ENCODE measurements around the gene WWOX. TPM values are rescaled to one million over a fixed set of nuclear protein-coding genes. Genes with fewer than 3 reads are reported as not detected.
A peak's percentile ranks its signal among the peaks of the same experiment; 100 is the strongest.

WWOX gene
- total and polyA plus RNA-seq, 2 donors, result 15.4 to 23.9 TPM

DNA sequence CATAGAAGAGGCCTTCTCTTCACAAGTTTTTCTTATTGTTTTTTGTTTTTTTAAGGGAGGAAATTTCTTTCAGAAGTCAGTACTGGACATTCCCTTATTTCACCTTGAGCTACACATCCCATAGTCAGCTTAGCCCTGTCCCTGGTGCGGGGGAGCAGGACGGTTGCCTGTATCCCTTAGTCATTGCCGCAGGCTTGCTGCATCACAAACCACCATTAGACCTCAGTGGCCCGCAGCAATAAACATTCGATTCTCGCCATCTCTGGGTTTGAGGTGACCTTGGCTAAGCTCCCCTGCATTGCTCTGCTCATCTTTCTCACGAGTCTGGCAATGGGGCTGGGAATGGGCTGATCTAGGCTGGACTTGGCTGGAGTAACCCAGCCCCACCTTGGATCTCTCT is 692.5 kb downstream of the WWOX start:
- Histone ChIP-seq H3K36me3 (ENCODE audit: control insufficient read depth in 2 of 2, insufficient read depth in 2 of 2, low read length in 1 of 2) (no peaks in the 10 kb centered on the region), H3K4me1 (ENCODE audit: control insufficient read depth in 2 of 2, insufficient read depth in 2 of 2, low read length in 2 of 2) (no peaks in the 10 kb centered on the region), H3K27ac (ENCODE audit: low read depth in 1 of 2, low read length in 1 of 2) (no peak overlapping the region), H3K9me3 (ENCODE audit: control insufficient read depth in 2 of 2, insufficient read depth in 1 of 2, low read length in 1 of 2) (no peaks in the 10 kb centered on the region), H3K4me3 (ENCODE audit: low read length in 2 of 2) (no peak overlapping the region), H3K27me3 (ENCODE audit: control insufficient read depth in 2 of 2, insufficient read depth in 1 of 2, low read length in 1 of 2) (no peaks in the 10 kb centered on the region)
- DNase-seq (ENCODE audit: low read depth in 6 of 9, low spot score in 9 of 9), result no peak
- 97% methylated on average over 7 of the region's 7 CpGs for WGBS

GRCh38 chr16:78792952-78793351 is 693.5 kb downstream of the WWOX start:
- no peak overlapping the region for H3K4me3 ChIP-seq (ENCODE audit: low read length in 2 of 2)
- no peak overlapping the region for H3K27ac ChIP-seq (ENCODE audit: low read depth in 1 of 2, low read length in 1 of 2)
- no peaks in the 10 kb centered on the region for H3K27me3 ChIP-seq (ENCODE audit: control insufficient read depth in 2 of 2, insufficient read depth in 1 of 2, low read length in 1 of 2)
- H3K9me3 ChIP-seq (ENCODE audit: control insufficient read depth in 2 of 2, insufficient read depth in 1 of 2, low read length in 1 of 2), result no peaks in the 10 kb centered on the region
- WGBS, result 98% methylated on average over 5 of the region's 5 CpGs
- no peaks in the 10 kb centered on the region for H3K4me1 ChIP-seq (ENCODE audit: control insufficient read depth in 2 of 2, insufficient read depth in 2 of 2, low read length in 2 of 2)
- DNase-seq (ENCODE audit: low read depth in 6 of 9, low spot score in 9 of 9), result no peak
- H3K36me3 ChIP-seq (ENCODE audit: control insufficient read depth in 2 of 2, insufficient read depth in 2 of 2, low read length in 1 of 2), result no peaks in the 10 kb centered on the region

- 96% methylated on average over 6 of the region's 6 CpGs for WGBS
- no peak overlapping the region for H3K4me3 ChIP-seq (ENCODE audit: low read length in 2 of 2)
- H3K9me3 ChIP-seq (ENCODE audit: control insufficient read depth in 2 of 2, insufficient read depth in 1 of 2, low read length in 1 of 2), result no peaks in the 10 kb centered on the region
- H3K36me3 ChIP-seq (ENCODE audit: control insufficient read depth in 2 of 2, insufficient read depth in 2 of 2, low read length in 1 of 2), result no peaks in the 10 kb centered on the region
- no peaks in the 10 kb centered on the region for H3K4me1 ChIP-seq (ENCODE audit: control insufficient read depth in 2 of 2, insufficient read depth in 2 of 2, low read length in 2 of 2)
- DNase-seq (ENCODE audit: low read depth in 6 of 9, low spot score in 9 of 9), result no peak
- no peaks in the 10 kb centered on the region for H3K27me3 ChIP-seq (ENCODE audit: control insufficient read depth in 2 of 2, insufficient read depth in 1 of 2, low read length in 1 of 2)
- H3K27ac ChIP-seq (ENCODE audit: low read depth in 1 of 2, low read length in 1 of 2), result no peak overlapping the region
These were observed 695.3 kb downstream of the WWOX start for GRCh38 chr16:78794581-78795250.

- no peaks in the 10 kb centered on the region for H3K36me3 ChIP-seq (ENCODE audit: control insufficient read depth in 2 of 2, insufficient read depth in 2 of 2, low read length in 1 of 2)
- no peaks in the 10 kb centered on the region for H3K27me3 ChIP-seq (ENCODE audit: control insufficient read depth in 2 of 2, insufficient read depth in 1 of 2, low read length in 1 of 2)
- DNase-seq (ENCODE audit: low read depth in 6 of 9, low spot score in 9 of 9), result no peak
- 98% methylated on average over 1 of the region's 1 CpG for WGBS
- no peak overlapping the region for H3K27ac ChIP-seq (ENCODE audit: low read depth in 1 of 2, low read length in 1 of 2)
- no peaks in the 10 kb centered on the region for H3K4me1 ChIP-seq (ENCODE audit: control insufficient read depth in 2 of 2, insufficient read depth in 2 of 2, low read length in 2 of 2)
- no peak overlapping the region for H3K4me3 ChIP-seq (ENCODE audit: low read length in 2 of 2)
- H3K9me3 ChIP-seq (ENCODE audit: control insufficient read depth in 2 of 2, insufficient read depth in 1 of 2, low read length in 1 of 2), result no peaks in the 10 kb centered on the region
These were observed 696.0 kb downstream of the WWOX start for GRCh38 chr16:78795433-78795832.

- WGBS, result 93% methylated on average over 3 of the region's 3 CpGs
These were observed 696.9 kb downstream of the WWOX start for GRCh38 chr16:78796221-78796866.

GRCh38 chr16:78799429-78799828 is 700.0 kb downstream of the WWOX start:
- no peak for DNase-seq (ENCODE audit: low read depth in 6 of 9, low spot score in 9 of 9)
- Histone ChIP-seq H3K27me3 (ENCODE audit: control insufficient read depth in 2 of 2, insufficient read depth in 1 of 2, low read length in 1 of 2) (no peaks in the 10 kb centered on the region), H3K27ac (ENCODE audit: low read depth in 1 of 2, low read length in 1 of 2) (no peak overlapping the region), H3K36me3 (ENCODE audit: control insufficient read depth in 2 of 2, insufficient read depth in 2 of 2, low read length in 1 of 2) (no peaks in the 10 kb centered on the region), H3K9me3 (ENCODE audit: control insufficient read depth in 2 of 2, insufficient read depth in 1 of 2, low read length in 1 of 2) (no peaks in the 10 kb centered on the region), H3K4me3 (ENCODE audit: low read length in 2 of 2) (no peak overlapping the region), H3K4me1 (ENCODE audit: control insufficient read depth in 2 of 2, insufficient read depth in 2 of 2, low read length in 2 of 2) (peaks cover 0 to 6% of the 10 kb centered on the region in 2 donors)
- 98% methylated on average over 5 of the region's 5 CpGs for WGBS

More at GRCh38 chr16:78796221-78796866, 696.9 kb downstream of the WWOX start:
- peak; percentile 8 to 66 (median 19) for DNase-seq (ENCODE audit: low read depth in 6 of 9, low spot score in 9 of 9)
- Histone ChIP-seq H3K9me3 (ENCODE audit: control insufficient read depth in 2 of 2, insufficient read depth in 1 of 2, low read length in 1 of 2) (no peaks in the 10 kb centered on the region), H3K4me1 (ENCODE audit: control insufficient read depth in 2 of 2, insufficient read depth in 2 of 2, low read length in 2 of 2) (no peaks in the 10 kb centered on the region), H3K27ac (ENCODE audit: low read depth in 1 of 2, low read length in 1 of 2) (no peak overlapping the region), H3K27me3 (ENCODE audit: control insufficient read depth in 2 of 2, insufficient read depth in 1 of 2, low read length in 1 of 2) (no peaks in the 10 kb centered on the region), H3K4me3 (ENCODE audit: low read length in 2 of 2) (no peak overlapping the region), H3K36me3 (ENCODE audit: control insufficient read depth in 2 of 2, insufficient read depth in 2 of 2, low read length in 1 of 2) (no peaks in the 10 kb centered on the region)

- DNase-seq (ENCODE audit: low read depth in 6 of 9, low spot score in 9 of 9), result no peak
- H3K9me3 ChIP-seq (ENCODE audit: control insufficient read depth in 2 of 2, insufficient read depth in 1 of 2, low read length in 1 of 2), result no peaks in the 10 kb centered on the region
- H3K27ac ChIP-seq (ENCODE audit: low read depth in 1 of 2, low read length in 1 of 2), result no peak overlapping the region
- 90% methylated on average over 3 of the region's 3 CpGs for WGBS
- no peaks in the 10 kb centered on the region for H3K36me3 ChIP-seq (ENCODE audit: control insufficient read depth in 2 of 2, insufficient read depth in 2 of 2, low read length in 1 of 2)
- H3K27me3 ChIP-seq (ENCODE audit: control insufficient read depth in 2 of 2, insufficient read depth in 1 of 2, low read length in 1 of 2), result no peaks in the 10 kb centered on the region
- no peak overlapping the region for H3K4me3 ChIP-seq (ENCODE audit: low read length in 2 of 2)
- peaks cover 0 to 6% of the 10 kb centered on the region in 2 donors for H3K4me1 ChIP-seq (ENCODE audit: control insufficient read depth in 2 of 2, insufficient read depth in 2 of 2, low read length in 2 of 2)
These were observed 701.1 kb downstream of the WWOX start for GRCh38 chr16:78800523-78800922.

DNA sequence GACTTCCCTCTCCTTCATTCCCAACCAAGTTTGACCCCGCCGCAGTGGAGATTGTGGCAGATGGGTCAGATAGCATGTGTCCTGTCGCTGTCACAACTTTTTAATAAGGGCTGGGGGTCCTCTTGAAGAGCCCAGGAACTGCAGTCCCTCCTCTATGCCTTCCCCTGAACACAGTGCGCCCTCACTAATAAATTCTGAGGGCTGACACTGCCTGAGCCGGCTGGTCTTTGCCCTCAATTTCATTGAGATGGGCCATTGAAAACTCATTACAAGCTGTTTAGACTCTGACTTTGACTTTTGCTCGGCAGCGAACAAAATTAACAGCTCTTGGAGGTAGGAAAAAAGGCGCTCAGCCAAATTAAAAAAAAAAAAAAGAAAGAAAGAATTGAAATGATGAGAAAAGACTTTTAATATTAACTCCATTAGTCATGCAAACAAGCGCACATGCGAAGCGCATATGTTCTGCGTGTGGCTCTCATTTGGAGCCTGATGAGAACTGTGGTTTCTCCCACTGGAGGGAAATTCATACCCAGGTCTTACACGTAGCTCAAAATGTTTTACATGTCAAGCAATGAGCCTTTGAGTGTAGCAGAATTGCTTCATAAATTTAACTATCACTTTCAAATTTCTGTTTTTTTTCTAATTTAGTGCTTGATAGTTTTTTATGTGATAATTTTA is 704.7 kb downstream of the WWOX start:
- 99% methylated on average over 13 of the region's 13 CpGs for WGBS
- Histone ChIP-seq H3K4me1 (ENCODE audit: control insufficient read depth in 2 of 2, insufficient read depth in 2 of 2, low read length in 2 of 2) (peaks cover 0 to 6% of the 10 kb centered on the region in 2 donors), H3K27me3 (ENCODE audit: control insufficient read depth in 2 of 2, insufficient read depth in 1 of 2, low read length in 1 of 2) (no peaks in the 10 kb centered on the region), H3K4me3 (ENCODE audit: low read length in 2 of 2) (no peak overlapping the region), H3K36me3 (ENCODE audit: control insufficient read depth in 2 of 2, insufficient read depth in 2 of 2, low read length in 1 of 2) (no peaks in the 10 kb centered on the region), H3K27ac (ENCODE audit: low read depth in 1 of 2, low read length in 1 of 2) (no peak overlapping the region), H3K9me3 (ENCODE audit: control insufficient read depth in 2 of 2, insufficient read depth in 1 of 2, low read length in 1 of 2) (no peaks in the 10 kb centered on the region)
- no peak for DNase-seq (ENCODE audit: low read depth in 6 of 9, low spot score in 9 of 9)

- H3K4me1 ChIP-seq (ENCODE audit: control insufficient read depth in 2 of 2, insufficient read depth in 2 of 2, low read length in 2 of 2), result peaks cover 0 to 6% of the 10 kb centered on the region in 2 donors
- H3K27me3 ChIP-seq (ENCODE audit: control insufficient read depth in 2 of 2, insufficient read depth in 1 of 2, low read length in 1 of 2), result no peaks in the 10 kb centered on the region
- H3K9me3 ChIP-seq (ENCODE audit: control insufficient read depth in 2 of 2, insufficient read depth in 1 of 2, low read length in 1 of 2), result no peaks in the 10 kb centered on the region
- 96% methylated on average over 5 of the region's 5 CpGs for WGBS
- no peak overlapping the region for H3K4me3 ChIP-seq (ENCODE audit: low read length in 2 of 2)
- H3K36me3 ChIP-seq (ENCODE audit: control insufficient read depth in 2 of 2, insufficient read depth in 2 of 2, low read length in 1 of 2), result no peaks in the 10 kb centered on the region
- no peak for DNase-seq (ENCODE audit: low read depth in 6 of 9, low spot score in 9 of 9)
- no peak overlapping the region for H3K27ac ChIP-seq (ENCODE audit: low read depth in 1 of 2, low read length in 1 of 2)
These were observed 706.1 kb downstream of the WWOX start for GRCh38 chr16:78805556-78805955.
